Measurements from ENCODE around the gene YEATS2. TPM values are rescaled to one million over a fixed set of nuclear protein-coding genes. Genes with fewer than 3 reads are reported as not detected.

YEATS2 gene
- total and polyA plus RNA-seq, 2 donors (not counting 3 experiments of a cell fraction or from before 2014, with no cell fraction given), result 30.2 to 59.9 TPM

DNA sequence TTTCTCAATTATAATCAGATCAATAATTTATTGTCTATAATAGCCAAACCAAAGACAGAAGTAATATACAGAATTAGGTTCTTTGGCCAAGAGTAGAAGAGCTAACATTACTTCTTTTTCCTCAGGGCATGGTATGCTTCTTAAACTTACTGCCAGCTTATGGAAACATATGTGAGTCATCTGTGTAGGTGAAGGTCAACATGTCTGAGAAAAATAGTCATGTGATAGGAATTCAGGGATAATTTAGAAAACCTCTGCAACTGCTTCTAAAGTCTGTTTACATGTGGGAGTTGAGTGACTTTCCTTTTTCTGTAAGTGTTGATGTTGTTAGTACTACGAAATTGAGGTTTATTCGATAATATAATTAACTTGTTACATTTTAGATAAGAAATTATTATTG, 147.0 kb downstream of the YEATS2 start:
- POLR2A ChIA-PET, result interaction anchor here (0.5 kb wide), 1 partner anchor 47 kb away, joined by 3 read pairs; no protein-coding TSS in a partner anchor
- FAIRE-seq (peak; percentile 78), DNase-seq (ENCODE audit: low read depth, low spot score) (peak; percentile 75)
- H3K36me3 ChIP-seq (ENCODE audit: control insufficient read depth in 2 of 2, extremely low read depth in 1 of 2, insufficient read depth in 2 of 2, low read length in 2 of 2), result peaks cover 6 to 16% of the 10 kb centered on the region in 2 experiments
- no peaks in the 10 kb centered on the region for H3K79me2 ChIP-seq (ENCODE audit: control insufficient read depth, insufficient read depth, low read length)
- peak overlapping the region; percentile 29 for H3K27ac ChIP-seq (ENCODE audit: insufficient read depth, low read depth, low read length)
- H2AFZ ChIP-seq (ENCODE audit: low read depth, low read length), result no peak overlapping the region
- intact Hi-C loops (cut with micrococcal nuclease) (no loop called here), dilution Hi-C loops (cut with MboI; ENCODE audit: extremely low pct_ligation_motif_present, low sequenced_read_pairs) (no loop called here)
- no peaks in the 10 kb centered on the region for H4K20me1 ChIP-seq (replicated peaks; ENCODE audit: control insufficient read depth, extremely low read depth, insufficient read depth, low read length)
- no peaks in the 10 kb centered on the region for H3K27me3 ChIP-seq (ENCODE audit: control insufficient read depth in 2 of 2, insufficient read depth in 2 of 2, low read length in 2 of 2)
- no peak overlapping the region for H3K4me2 ChIP-seq (ENCODE audit: insufficient read depth, low read length)
- peak; percentile 58 for TF ChIP-seq FOS (IDR thresholded peaks at IDR 0.05; ENCODE audit: borderline replicate concordance, insufficient read depth, low read length)
- peak; percentile 77 for TF ChIP-seq JUN (IDR thresholded peaks at IDR 0.05; ENCODE audit: borderline replicate concordance, insufficient read depth, insufficient read length, low read depth)
- no peak for TF ChIP-seq POLR2AphosphoS5 (IDR thresholded peaks at IDR 0.05; ENCODE audit: insufficient read depth, low read depth, low read length)
- CTCF ChIA-PET, result interaction anchor here (1.0 to 1.5 kb wide), 2 partner anchors 19 to 40 kb away, joined by 3 to 8 read pairs; partner anchors contain the start of gene PARL
- no peak overlapping the region for H3K4me3 ChIP-seq (replicated peaks in 1 of 3; ENCODE audit: insufficient read depth in 1 of 3, low read depth in 1 of 3, low read length in 3 of 3)
- no peak overlapping the region for H3K9ac ChIP-seq (replicated peaks; ENCODE audit: extremely low read depth, insufficient read depth, low read length)
- H3K4me1 ChIP-seq (ENCODE audit: control insufficient read depth, extremely low read depth, insufficient read depth, low read length), result peaks cover 14% of the 10 kb centered on the region
- no TSS peak for BruUV-seq (replicated peaks)
- no peaks in the 10 kb centered on the region for H3K9me1 ChIP-seq (replicated peaks; ENCODE audit: control insufficient read depth, extremely low read depth, insufficient read depth, low read length)
- H3K9me3 ChIP-seq (replicated peaks; ENCODE audit: control insufficient read depth, insufficient read depth, low read length), result no peaks in the 10 kb centered on the region

DNA sequence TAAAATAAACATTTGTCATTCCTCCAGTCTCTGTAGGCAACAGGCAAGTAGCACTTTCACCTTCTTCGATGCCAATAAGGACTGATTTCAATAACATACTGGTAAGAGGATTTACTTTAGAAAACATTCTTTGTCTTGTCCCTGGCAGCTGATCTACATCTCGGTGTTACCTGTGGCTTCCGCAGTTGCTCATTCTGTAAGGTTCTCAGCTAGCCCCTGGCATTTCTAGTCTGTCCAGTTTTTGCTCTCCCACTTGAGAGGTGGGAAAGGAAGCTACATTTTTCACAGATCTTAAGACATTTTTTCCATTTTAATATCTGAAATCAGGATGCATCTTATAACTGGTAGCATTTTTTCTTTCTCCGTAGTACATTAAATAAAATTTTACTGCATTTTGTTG, 147.5 kb downstream of the YEATS2 start:
- Histone ChIP-seq H3K9me1 (replicated peaks; ENCODE audit: control insufficient read depth, extremely low read depth, insufficient read depth, low read length) (no peaks in the 10 kb centered on the region), H3K27me3 (ENCODE audit: control insufficient read depth in 2 of 2, insufficient read depth in 2 of 2, low read length in 2 of 2) (no peaks in the 10 kb centered on the region), H3K4me2 (ENCODE audit: insufficient read depth, low read length) (no peak overlapping the region), H2AFZ (ENCODE audit: low read depth, low read length) (no peak overlapping the region), H3K36me3 (ENCODE audit: control insufficient read depth in 2 of 2, extremely low read depth in 1 of 2, insufficient read depth in 2 of 2, low read length in 2 of 2) (peaks cover 6 to 14% of the 10 kb centered on the region in 2 experiments), H3K27ac (ENCODE audit: insufficient read depth, low read depth, low read length) (peak overlapping the region; percentile 29), H3K79me2 (ENCODE audit: control insufficient read depth, insufficient read depth, low read length) (no peaks in the 10 kb centered on the region), H3K9ac (replicated peaks; ENCODE audit: extremely low read depth, insufficient read depth, low read length) (no peak overlapping the region), H3K9me3 (replicated peaks; ENCODE audit: control insufficient read depth, insufficient read depth, low read length) (no peaks in the 10 kb centered on the region), H3K4me1 (ENCODE audit: control insufficient read depth, extremely low read depth, insufficient read depth, low read length) (peaks cover 14% of the 10 kb centered on the region), H4K20me1 (replicated peaks; ENCODE audit: control insufficient read depth, extremely low read depth, insufficient read depth, low read length) (no peaks in the 10 kb centered on the region), H3K4me3 (replicated peaks in 1 of 3; ENCODE audit: insufficient read depth in 1 of 3, low read depth in 1 of 3, low read length in 3 of 3) (no peak overlapping the region)
- intact Hi-C loops (cut with micrococcal nuclease), result no loop called here
- FAIRE-seq (no peak), DNase-seq (ENCODE audit: low read depth, low spot score) (no peak)
- dilution Hi-C loops (cut with MboI; ENCODE audit: extremely low pct_ligation_motif_present, low sequenced_read_pairs), result no loop called here
- TF ChIP-seq EZH2 (IDR thresholded peaks at IDR 0.05; ENCODE audit: borderline replicate concordance, low read depth, low read length, severe bottlenecking), result no peak
- TF ChIP-seq, protein P1, sequence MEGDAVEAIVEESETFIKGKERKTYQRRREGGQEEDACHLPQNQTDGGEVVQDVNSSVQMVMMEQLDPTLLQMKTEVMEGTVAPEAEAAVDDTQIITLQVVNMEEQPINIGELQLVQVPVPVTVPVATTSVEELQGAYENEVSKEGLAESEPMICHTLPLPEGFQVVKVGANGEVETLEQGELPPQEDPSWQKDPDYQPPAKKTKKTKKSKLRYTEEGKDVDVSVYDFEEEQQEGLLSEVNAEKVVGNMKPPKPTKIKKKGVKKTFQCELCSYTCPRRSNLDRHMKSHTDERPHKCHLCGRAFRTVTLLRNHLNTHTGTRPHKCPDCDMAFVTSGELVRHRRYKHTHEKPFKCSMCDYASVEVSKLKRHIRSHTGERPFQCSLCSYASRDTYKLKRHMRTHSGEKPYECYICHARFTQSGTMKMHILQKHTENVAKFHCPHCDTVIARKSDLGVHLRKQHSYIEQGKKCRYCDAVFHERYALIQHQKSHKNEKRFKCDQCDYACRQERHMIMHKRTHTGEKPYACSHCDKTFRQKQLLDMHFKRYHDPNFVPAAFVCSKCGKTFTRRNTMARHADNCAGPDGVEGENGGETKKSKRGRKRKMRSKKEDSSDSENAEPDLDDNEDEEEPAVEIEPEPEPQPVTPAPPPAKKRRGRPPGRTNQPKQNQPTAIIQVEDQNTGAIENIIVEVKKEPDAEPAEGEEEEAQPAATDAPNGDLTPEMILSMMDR (IDR thresholded peaks at IDR 0.05; ENCODE audit: extremely low read depth in 1 of 2, insufficient read depth in 1 of 2, low read depth in 1 of 2, low read length in 2 of 2), result no peak
- TF ChIP-seq MYC (IDR thresholded peaks at IDR 0.05; ENCODE audit: low read depth, low read length), result no peak
- TF ChIP-seq POLR2AphosphoS5 (IDR thresholded peaks at IDR 0.05; ENCODE audit: insufficient read depth, low read depth, low read length), result no peak
- TF ChIP-seq FOS (IDR thresholded peaks at IDR 0.05; ENCODE audit: borderline replicate concordance, insufficient read depth, low read length), result no peak
- TF ChIP-seq POLR2A (IDR thresholded peaks at IDR 0.05; ENCODE audit: low read depth, low read length), result no peak
- no peak for TF ChIP-seq JUN (IDR thresholded peaks at IDR 0.05; ENCODE audit: borderline replicate concordance, insufficient read depth, insufficient read length, low read depth)
- TF ChIP-seq, protein P2, sequence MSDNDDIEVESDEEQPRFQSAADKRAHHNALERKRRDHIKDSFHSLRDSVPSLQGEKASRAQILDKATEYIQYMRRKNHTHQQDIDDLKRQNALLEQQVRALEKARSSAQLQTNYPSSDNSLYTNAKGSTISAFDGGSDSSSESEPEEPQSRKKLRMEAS (IDR thresholded peaks at IDR 0.05; ENCODE audit: insufficient read depth, insufficient read length), result no peak
- no peak for TF ChIP-seq GATA2 (IDR thresholded peaks at IDR 0.05; ENCODE audit: insufficient read depth, insufficient read length, low read depth, low read length)
- ChIA-PET CTCF (interaction anchor here (1.5 kb wide), 1 partner anchor 39 kb away, joined by 8 read pairs; the partner anchor contains the start of gene PARL), POLR2A (no interaction called here)
- BruUV-seq (replicated peaks), result no TSS peak
